NCI-H1694 (cell line): ENCODE measurements around the gene TRO.

Experiments
- DNase-seq: peaks from one replicate; lab custom pipeline; 2025; lab: John Stamatoyannopoulos, UW

Gene TRO

DNA sequence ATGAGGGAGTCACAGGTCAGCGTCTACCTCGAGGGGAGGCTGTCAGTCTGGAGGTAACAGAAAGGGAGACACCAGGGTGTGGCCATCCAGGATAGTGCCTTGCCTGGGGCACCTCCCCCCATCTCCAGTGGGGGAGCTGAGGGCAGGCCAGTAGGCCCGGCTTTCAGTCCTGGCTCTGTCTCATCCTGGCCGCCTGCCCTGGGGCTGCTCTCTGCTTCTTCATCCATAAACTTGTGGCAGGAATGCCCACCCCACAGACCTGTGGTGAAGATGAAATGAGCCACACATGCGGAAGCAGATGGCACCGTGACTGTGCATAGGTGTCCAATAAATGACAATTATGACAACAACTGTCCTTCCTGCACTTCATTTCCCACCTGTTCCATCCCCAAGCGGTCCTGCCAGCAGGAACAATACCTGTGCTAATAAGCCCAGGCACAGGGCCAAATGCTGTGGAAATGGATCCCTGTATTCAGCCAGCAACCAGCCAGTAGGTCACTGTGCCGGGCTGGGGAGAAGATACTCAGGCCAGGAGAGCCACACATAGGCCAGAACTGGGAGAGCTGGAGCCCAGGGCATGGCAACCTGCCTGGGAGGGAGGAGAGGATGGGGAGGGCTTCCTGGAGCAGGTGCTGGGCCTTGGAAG, 30.2 kb downstream of the TRO start:
- no peak for DNase-seq

DNA sequence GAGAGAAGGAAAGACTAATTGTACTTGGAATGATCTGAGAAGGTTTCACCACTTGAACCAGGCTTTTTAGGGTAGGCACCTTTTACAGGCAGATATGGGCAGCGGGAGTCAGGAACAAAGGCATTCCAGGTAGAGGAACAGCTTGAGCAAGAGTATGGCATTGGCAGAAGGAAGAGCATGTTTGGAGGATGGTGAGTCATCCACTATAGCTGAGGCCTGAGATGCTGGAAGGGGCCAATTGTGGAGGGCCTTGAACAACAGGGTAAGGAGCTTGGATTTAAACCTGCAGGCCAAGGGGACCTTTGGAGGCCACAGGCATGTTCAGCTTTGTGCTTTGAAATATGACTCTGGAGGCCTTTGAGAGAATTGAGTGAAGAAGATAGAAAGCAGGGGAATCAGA, 41.1 kb downstream of the TRO start:
- no peak for DNase-seq

DNA sequence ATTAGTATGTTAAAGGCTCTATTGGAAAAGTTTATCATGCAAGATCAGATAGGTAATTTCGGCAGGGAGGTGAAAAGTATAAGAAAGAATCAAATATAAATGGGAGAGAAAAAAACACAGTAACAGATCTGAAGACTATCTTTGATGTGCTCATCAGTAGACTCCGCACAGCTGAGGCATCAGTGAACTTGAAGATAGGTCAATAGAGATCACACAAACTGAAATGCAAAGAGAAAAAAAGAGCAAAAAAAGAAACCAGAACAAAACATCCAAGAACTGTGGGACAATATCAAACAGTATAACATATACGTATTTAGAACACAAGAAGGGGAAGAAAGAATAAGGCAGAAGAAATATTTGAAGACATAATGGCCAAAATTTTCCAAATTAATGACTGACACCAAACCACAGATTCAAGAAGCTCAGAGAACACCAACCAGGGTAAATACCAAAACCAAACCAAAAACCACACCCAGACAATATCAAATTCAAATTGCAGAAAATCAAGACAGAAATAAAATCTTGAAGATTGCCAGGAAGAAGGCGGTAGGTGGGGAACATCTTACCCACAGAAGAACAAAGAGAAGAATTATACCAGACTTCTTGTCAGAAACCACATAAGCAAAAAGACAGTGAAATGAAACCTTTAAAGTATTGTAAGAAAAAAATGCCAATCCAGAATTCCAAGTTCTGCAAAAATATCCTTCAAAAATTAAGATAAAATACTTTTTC, 44.3 kb downstream of the TRO start:
- no peak for DNase-seq

DNA sequence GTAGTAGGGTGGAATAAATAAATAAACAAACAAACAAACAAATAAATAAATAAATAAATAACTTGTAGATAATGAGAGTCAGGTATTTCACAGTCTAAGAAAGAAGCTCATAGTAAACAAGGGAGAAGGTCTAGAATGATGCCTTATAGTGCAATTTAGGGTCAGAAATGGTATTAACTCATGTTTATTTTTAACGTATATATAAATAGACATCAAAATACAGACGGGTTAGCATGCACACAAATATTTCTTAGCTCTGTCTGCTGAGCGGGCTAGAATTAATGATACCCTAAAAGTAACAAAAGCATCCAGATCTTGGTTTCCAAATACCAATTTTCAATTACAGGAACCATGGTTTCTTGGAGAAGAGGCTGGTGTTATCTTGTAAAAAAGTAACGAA, 56.8 kb downstream of the TRO start:
- DNase-seq = no peak

DNA sequence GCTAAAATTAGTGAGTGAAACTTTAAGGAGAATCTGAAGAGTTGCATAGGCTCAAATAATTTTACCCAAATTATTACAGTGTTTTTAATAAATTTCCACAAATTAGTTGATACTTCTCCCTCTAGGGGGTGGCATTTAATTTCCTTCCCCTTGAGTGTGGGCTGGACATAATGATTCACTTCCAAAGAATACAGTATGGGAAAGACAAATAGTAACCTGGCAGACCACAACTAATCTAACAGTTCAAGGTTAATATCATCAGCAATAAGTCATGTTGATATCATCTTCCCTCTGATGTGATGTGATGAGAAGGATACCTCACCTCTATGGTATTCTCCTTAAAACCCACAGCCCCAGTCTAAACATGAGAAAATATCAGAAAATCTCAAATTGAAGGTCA, 57.8 kb downstream of the TRO start:
- no peak for DNase-seq

DNA sequence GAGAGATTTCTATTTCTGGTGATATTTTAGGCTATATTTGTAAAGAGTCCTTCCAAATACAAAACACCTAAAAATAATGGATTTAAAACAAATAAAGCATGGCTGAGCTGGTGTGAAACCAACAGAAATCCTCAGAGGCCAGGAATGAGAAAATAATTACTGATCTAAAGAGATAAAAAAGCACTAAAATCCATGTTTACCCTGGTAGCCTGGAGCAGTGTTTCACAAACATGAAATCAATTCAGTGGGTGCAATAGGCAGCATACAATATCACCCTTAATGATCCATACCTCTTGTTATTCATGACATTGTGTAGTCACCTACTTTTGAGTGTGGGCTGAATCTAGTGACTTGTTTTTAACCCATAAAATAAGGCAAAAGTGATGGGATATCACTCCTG, 58.8 kb downstream of the TRO start:
- DNase-seq = no peak

DNA sequence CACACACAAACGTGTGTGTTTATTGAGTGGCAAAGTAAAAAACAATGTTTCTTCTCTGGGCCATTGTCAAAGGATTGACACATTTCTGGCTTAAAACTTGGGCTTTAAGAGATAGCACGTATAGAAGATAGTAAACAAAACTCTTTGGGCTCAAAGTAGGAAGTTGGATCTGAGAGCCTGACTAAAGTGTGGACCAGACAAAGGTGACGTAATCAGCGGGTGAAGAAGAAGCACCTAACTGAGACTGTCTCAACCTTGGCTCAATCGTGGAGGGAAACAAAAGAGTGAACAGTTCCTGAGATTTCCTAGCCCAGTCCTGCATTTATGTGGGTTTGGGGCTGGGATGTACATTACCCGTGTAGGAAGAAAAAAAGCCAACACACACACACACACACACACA, 59.7 kb downstream of the TRO start:
- DNase-seq = no peak
